ENCODE measurements around the gene HTR2B.
"Not testable (repeated sequence)": the region's sequence is repeated elsewhere in the genome, so short reads cannot be mapped to it uniquely, and the experiment has no call there.

The HTR2B gene

DNA sequence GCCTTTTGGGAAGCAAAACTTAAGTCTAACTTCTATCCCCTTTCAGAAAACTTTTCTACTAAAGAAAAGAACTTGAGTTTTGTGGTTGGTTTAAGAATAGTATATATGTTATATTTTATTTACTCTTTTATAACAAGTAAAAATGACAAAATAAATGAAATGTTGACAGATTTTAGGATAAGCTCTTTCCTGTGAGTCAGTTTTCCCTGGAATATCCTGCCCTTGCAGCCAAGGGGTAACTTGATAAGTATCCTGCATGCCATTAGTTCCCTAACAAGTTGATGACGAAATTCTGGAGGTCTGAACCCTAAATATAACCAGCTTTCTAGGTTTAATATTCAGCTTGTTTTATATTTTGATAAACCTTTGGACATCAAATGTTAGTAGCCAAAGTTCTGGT is 7.3 kb upstream of the HTR2B start:
- no peak for DNase-seq

DNA sequence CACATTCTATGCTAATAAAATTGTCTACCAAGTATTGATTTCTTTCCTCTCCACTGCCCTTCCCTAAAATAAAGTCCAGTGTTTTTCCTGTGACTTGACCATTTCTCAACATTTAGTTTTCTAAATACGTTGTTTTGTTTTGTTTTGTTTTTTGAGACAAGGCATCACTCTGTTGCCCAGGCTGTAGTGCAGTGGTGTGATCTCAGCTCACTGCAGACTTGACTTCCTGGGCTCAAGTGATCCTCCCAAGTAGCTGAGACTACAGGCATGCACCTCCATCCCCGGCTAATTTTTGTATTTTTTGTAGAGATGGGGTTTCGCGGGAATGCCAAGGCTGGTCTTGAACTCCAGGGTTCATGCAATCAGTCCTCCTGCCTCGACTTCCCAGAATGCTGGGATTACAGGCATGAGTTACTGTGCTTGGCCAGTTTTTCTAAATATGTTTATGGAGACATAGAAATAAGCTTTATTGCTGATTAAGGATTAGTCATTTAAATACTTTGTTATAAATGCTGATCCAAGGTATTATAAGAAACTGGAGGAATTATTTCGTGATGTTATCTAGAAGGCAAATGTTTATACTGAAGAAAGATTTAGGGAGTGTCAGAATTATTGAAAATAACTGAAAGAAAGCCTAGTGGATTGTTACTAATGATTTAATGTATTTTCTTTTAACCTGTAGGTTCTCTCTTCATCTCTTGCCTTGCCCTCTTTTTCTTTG is 5.7 kb upstream of the HTR2B start:
- DNase-seq = no peak

DNA sequence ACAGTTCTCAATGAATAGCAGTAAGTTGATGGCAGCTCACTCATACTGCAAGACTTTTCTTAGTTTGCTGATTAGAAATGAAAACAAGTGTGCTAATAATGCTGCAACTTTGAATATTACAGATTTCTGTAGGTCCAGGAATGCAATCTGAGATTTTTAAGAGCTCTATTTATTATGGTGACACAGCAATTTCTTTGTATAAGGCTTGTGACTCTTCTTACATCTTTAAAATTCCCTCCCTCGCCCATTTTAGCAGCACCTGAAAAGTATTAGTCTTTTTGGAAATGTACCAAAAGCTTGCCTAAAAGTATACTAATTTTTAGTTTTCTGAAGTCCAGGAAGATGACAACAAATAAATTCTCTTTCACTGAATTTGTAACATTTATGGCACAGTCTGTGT is 4.4 kb upstream of the HTR2B start:
- no peak for DNase-seq

DNA sequence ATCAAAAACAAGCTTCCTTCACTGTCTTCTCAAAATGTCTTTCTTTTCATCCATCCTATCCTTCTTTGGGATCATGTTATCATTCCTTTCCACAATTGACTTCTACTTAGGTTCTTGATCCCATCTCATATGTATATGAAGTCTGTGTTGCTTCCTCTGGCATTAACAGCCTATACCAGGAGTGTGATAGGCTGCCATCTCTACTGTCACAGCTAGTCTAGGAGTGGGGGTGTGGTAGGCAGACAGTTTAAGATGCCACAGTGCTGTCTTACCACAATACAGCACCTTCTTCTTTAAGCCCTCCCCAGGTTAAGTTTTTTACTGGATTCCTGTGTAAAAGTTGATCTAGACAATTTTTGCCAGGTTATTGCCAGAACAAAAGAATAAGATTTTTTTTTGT is 3.7 kb upstream of the HTR2B start:
- DNase-seq = no peak

DNA sequence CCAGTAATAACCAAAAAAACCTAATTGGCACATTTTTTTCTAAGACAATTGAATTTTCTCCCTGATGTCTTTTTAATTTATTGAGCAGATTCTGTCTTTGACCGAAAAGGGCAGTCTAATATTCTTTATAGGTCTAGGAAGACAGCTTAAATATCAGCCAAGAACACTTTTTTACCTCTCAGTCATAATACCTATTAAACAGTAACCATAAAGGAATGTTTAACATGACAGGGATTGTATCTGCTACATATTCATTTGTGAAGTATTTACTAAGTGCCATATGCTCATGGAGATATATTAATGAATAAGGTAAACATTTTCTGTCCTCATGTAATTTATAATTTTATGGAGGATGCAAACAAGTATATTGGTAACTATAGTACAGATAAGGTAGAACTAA is 3.1 kb upstream of the HTR2B start:
- no peak for DNase-seq

DNA sequence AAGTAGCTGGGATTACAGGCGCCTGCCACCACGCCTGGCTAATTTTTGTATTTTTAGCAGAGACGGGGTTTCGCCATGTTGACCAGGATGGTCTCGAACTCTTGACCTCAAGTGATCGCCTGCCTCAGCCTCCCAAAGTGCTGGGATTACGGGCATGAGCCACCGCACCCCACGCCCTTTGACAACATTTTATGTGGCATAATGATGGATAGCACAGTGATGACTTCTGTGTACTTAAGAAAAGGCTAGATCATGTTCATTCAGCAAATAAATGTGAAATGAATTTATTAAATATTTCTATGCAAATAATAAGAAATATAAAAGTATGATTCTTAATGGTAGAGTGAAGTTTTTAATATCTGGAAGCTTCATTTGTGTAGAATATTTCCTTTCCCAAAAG is 2.6 kb upstream of the HTR2B start:
- DNase-seq = no peak

DNA sequence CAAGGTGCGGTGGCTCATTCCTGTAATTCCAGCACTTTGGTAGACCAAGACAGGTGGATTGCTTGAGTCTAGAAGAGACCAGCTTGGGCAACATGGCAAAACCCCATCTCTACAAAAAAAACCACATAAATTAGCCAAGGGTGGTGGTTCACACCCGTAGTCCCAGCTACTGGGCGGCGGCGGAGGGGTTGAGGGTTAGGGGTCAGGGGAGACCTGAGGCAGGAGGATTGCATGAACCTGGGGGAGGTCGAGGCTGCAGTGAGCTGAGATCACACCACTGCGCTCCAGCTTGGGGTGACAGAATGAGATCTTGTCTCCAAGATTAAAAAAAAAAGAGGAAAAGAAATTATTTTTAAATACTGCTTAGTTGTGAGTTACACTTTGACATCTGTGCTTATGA is 1.3 kb upstream of the HTR2B start:
- DNase-seq = no peak

DNA sequence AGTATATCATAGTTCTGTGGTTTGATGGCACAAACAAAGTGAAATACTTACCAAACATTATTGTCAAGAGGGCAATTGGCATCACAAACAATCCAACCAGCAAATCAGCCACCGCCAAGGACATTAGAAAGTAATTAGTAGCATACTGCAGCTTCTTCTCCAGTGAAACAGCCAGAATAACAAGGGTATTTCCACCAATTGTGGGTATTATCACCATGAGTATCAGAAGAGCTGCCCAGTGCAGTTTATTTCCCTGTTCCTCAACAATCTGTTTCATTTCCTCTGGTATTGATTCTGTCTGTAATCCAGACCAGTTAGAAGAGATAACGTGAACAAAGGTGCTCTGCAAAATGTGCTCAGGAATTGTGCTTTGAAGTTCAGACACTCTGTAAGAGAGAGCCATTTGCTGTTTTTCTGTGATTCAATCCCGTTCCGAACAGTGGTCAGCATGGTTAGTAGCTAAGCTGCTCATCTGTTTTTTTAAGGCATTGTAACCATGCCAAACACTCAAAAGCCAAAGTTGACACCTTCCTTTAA is 1.4 kb downstream of the HTR2B start:
- no peak for DNase-seq

DNA sequence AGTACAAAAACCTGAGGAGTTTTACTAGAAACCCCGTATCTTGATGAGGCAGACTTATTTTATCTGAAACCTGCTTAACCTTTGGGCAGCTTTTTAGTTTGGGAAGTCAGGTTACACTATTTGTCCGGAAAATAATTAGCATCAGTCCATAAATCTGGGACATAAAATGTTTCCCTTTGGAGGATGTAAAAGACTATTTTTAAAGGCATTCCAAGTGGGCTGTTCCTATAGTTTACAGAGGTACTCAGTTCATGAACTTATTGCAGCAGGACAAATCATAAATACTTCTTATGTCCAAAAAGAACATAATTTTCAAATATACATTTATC is 6.3 kb downstream of the HTR2B start:
- DNase-seq = no peak

DNA sequence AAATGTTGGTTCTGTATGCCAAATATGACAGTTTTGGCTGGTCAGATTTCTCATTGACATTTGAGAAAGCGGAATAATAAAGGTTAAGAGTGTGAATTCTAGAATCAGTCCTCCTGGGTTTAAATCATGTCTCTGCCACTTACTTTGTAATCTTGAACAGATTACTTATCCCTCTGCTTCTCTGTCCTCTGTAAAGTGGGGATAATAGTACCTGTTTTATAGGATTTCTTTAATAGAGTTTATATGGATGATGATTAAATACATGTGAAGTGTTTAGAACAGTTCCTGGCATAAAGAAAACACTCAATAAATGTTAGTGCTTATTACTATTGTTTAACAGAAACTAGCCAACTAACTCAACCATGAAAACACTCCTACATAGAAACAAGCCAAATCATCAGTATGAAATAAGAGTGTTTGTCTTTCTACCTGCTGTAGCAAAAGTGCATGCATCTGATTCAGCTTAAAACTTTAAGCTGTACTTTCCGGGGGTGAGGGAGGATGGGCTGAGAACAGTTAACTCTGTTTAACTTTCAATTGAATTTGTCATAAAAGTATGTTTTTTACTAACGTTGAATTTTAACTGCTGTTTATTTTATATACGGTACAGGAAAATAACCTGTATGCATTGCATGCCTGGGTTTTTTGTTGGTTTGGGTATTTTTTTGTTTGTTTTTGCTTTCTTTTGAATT is 6.8 kb downstream of the HTR2B start:
- DNase-seq = no peak

DNA sequence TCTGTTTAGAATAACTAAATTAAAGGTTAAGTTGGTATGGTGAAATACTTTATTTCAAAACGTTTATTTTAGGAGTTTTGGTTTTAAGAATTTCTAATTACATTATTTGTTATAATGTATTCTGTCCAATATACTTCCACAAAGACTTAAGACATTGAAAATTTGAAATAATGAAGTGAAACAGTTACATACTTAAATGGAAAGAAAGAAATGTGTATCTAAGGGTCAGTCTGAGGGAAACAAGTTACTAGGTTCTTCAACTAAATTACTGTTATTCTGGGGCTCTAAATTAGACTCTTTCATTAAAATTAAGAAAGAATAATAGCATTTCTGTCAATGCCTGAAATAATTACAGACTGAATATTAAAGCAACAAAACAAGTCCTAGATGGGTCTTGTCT is 7.7 kb downstream of the HTR2B start:
- no peak for DNase-seq

DNA sequence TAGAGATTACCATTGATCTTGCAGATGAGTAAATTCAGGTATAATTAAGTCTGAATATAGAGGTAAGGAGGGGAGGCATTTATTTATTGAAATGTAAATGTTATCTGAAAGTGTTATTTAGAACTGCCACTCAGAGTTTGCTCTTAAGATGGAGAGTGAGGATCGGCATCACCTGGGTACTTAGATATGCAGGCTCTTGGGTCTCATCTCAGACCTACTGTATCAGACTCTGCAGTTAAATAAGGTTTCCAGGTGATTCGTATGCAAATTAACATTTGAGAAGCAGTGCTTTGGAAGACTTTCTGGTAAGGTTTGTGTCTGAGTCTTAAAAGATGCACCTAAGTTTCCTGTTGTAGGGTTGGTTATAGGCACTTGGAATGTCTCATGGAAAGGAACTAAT is 9.2 kb downstream of the HTR2B start:
- no peak for DNase-seq

DNA sequence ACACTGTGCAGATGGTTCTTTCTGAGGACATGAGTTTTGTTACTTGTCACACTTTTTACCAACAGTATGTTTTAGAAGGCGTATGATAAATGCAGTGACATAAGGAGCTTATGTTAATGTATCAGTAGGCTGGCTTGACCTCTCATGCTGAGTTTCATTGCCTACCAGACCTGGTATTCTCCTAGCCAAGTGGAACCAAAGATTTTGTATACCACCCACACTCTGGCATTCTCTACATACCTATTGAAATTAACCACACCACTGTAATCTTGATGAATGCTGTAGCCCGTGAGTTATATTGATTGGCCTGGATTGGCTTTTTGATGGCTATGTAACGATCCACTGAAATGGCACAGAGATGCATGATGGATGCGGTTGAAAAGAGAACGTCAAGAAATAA is 11.4 kb downstream of the HTR2B start:
- DNase-seq = no peak

DNA sequence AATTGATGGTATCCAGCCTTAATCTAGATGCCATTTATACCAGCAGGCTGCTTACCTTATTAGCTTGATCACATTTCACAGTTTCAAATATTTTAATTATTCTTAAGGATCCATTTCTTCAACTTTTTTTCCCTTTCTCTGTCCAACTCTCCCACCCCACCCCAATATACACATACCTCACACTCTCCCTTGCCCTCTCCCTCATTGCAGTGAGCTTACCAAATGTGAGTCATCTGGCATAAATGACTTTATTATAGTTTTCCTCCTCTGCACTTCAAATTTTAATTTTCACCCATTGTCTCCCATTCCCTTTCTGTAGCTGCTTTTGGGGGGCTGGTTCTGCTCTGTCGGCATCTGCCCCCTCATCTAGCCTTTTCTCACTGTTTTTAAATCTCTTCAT is 12.9 kb downstream of the HTR2B start:
- no peak for DNase-seq

DNA sequence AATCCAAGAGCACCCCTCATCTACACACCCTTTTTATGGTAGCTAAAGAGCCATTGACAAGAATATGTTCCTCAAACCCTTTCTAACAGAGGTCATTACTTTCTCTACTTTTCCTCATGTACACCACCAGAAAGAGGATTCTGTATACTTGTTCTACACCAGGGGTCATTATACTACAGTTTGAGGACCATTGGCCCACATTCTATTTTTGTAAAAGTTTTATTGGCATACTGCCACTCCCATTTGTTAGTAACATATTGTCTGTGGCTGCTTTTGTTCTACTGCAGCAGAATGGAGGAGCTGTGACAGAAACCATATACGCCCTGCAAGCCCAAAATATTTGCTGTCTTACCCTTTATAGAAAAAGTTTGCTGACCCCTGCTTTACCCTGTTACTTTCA is 14.3 kb downstream of the HTR2B start:
- no peak for DNase-seq

DNA sequence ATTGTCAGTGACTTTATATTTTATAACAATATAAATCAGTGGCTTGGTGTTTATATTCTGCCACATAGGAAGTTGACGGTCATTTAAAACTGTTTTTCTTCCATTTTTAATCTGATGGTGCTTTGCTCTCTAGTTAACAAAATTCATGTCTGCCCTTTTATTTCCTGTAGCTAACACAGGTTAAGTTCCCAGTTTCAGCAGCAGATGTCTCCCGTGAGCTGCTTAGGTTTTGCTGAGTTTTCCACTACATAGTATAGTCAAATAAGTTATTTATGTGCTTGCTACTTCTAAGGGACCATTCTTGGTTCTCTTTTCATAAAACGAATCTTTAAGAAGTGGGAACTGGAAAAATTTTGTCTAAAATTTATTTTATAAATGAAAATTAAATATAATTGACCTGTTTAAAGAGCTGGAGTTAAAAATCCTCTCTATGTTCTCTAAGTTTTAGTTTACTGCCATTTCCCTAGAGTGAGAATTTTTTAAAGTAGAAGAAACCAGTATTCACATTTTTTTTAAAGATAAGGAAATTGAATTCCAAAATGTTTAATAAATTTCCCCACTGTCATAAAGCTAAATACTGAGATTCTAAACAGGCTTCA is 20.6 kb downstream of the HTR2B start:
- DNase-seq = peak; percentile 64

DNA sequence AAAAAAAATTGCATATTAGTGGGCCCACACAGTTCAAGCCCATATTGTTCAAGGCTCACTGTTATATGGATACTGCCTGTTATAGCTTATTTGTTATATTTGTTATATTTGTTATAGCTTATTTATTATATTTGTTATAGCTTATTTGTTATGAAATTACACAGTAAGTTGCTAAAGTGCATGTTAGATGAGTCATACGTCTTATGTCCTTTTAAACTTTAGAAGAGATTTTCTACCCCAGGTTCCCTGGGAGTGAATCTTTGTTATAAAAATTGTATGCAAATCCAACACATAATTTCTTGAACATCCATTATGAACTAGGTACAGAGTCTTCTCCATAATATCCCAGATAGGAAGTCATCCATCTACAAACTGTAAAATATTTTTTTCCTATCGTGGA is 22.1 kb downstream of the HTR2B start:
- DNase-seq = no peak

DNA sequence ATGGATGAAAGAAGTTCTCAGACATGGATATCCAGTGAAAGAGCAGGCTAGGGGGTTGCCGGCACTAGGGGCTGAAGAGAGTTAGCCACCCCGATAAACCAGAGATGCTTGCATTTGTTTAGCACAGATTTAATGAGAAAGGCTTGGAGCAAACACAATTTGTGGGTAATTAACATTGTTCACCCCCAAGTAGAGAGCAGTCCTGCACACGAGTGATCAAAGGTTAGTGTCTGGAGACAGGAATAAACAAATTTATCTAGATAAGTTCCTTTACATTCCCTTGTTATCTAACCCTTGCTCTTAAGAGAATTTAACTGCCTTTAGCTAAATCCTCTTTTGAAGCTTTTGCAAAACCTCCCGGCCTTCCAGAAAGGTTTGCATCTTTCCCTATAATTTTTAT is 23.9 kb downstream of the HTR2B start:
- DNase-seq = no peak

DNA sequence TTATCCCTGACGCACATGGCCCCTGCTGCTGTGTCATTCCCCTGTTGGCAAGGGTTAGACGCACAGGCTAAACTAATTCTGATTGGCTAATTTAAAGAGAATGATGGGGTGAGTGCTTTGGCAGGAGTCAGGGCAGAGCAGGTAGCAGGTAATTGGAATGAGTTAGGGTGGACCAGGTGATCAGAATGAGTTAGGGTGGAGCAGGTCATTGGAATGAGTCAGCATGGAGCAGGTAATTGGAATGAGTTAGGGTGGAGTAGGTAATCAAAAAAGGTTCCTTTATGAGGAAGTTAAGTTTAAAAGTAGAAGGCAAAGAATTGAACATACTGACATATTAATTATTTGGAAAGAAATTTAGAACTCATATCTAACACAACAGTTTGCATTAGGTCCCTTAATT is 24.5 kb downstream of the HTR2B start:
- not testable (repeated sequence) for DNase-seq

DNA sequence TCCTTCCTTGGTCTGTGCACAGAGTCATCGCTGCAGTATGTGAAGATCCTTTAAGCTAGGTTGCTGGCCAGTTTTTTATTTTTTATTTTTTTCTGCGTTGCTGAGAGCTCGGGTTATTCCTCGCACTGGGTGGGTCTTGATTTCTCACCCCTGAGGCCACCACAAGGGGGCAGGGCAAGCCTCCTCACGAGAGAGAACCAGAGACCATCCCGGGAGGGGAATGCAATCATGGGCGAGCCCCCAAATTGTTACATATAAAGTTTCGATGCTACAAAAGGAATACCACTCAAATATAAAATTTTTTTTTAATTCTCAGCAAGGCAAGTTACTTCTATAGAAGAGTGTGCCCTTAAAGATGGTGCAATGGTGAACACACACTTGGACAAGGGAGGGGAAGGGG is 24.9 kb downstream of the HTR2B start:
- no peak for DNase-seq

DNA sequence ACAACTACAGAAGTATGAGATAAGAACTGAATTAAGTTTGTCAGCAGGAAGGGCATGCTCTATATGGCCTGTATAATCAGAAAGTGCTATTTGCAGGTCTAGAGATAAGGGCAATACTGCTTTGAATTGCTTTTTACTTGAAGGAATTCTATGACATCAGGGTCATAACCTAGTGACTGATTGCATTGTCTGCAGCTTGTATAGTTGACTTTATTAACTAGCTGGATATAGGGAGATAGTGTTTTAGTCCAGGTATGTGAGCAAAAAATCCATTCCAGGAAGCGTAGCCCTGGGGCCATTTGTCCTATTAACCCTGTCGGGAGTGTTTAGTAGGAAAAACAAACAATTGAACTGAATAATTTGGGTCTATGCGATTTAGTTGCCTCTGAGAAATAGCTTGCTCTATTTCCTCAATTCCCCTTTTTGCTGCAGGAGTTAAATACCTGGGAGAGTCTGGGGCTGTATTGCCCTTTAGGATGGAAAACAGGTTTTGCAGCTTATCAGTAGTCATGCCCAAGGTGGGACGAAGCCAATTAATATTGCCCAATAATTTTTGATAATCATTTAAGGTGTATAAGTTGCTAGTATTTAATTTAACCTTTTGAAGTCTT is 30.0 kb downstream of the HTR2B start:
- DNase-seq = no peak

DNA sequence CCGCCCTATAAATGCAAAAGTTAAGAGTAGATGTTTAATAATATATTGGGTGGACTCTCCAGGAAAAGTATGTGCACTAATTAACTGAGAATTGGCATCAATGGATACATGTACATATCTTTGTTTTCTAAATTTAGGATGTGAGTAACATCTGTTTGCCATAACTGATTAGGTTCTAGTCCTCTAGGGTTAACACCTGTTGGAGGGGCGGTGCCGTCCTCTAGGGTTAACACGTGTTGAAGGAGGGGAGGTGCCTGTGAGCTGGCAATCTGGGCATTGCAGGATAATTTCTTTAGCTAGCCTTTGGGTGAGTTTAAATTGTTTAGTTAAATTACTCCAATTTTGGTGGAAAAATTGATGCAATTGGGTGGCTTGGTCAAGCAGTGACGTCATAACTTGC is 30.9 kb downstream of the HTR2B start:
- no peak for DNase-seq

DNA sequence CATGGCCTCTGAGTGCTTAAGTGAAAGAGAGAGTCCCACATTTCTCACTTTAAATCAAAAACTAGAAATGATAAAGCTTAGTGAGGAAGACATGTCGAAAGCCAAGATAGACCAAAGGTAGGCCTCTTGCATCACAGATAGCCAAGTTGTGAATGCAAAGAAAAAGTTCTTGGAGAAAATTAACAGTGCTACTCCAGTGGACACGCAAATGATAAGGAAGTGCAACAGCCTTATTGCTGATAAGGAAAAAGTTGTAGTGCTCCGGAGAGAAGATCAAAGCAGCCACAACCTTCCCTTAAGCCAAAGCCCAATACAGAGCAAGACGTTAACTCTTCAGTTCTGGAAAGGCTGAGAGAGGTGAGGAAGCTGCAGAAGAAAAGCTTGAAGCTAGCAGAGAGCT is 36.1 kb downstream of the HTR2B start:
- DNase-seq = no peak

DNA sequence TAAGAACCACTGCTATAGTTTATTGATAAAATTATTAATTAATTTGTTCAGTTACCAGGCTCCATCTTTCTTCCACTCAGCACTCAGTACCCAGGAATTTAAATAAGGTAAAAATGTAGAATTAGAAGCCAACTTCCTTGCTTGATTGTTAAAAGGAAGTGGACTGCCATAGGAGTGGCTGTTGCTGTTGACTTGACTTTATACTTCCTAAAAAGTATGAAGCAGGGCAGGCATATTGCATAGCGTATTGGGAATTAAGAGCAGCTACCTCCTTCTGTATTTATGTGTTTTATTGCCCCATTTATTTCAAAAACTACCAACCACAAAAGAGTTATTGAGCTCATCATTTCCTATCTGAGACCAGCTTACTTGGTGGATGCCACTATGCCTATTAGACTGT is 40.3 kb downstream of the HTR2B start:
- DNase-seq = no peak
